Stimulated activated CD4-positive, alpha-beta T cell treated with anti-CD3 and anti-CD28 coated beads, Interleukin-1b, Interleukin-23, amount 100 ng/mL, for 24 hours (primary cell): Measurements from ENCODE around the gene ZNF428.
"Not testable (repeated sequence)": the region's sequence is repeated elsewhere in the genome, so short reads cannot be mapped to it uniquely, and the experiment has no call there.

Experiments
- DNase-seq, 4 experiments: peaks; one replicate each; pipeline ENCODE4 v3.0.0-alpha.2; 2020; ENCODE audit warnings: low read depth in 4 of 4, low spot score in 1 of 4

Gene ZNF428

DNA sequence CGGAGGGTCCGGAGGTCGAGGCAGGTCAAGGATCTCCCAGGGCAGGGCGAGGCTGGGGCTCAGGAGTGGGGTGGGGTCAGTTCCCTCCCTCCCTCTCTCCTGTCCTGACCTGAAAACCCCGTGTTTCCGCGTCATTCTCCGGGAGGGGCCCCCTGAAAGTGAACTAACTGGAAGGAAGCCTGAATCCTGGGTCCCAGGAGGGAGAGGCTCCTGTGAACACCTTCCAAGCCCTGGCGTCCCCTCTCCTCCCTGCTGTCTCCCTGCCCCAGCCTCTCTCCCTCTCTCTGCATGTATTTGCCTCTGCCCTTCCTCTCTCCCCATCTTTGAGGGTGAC, 21.0 kb upstream of the ZNF428 start:
- no peak for DNase-seq

DNA sequence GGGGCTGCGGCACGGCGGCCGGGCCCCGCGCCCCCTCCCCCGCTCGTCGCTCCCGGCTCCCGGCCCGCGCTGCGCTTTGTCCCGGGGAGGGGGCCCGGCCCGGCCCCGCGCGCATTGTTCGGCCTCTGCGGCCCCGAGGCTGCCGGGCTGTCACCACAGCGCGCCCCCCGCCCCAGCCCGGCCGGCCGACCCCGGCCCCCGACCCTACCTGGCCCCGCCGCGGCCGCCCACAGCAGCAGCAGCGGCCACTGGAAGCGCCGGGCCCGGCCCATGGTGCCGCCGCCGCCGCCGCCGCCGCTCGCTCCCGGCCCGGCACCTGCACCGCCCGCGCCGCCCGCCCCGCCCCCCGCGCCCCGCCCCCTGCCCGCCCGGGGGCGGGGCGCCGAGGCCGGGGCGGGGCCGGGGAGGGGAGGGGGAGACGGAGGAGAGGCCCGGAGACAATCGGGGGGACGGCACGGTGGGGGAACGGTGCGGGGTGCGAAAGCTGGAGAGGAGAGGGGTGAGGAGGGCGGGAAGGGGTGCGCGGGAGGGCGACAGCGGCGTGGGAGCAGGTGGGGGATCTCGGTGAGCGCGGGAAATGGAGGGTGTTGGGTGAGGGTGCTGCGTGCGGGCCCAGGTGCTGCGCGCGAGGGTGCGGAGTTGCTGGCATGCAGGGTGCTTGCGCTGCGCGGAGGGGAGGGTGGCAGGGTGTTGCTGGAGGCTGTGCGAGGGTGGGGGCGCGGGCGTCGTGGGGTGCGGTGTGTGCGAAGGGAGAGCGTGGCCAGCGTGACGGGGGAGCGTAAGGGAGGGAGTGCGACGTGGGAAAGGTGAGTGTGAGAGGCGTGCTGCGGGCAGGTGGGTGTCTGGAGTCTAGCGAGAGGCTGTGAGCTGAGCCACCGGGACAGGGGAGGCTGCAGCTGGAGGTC, 20.3 kb upstream of the ZNF428 start, which contains the start of gene CADM4:
CADM4 (minus strand) TSS at position 332 of the 905 bp plus-strand sequence; CDS start at position 272, 60 bp downstream.
- peak in 3 of 4 experiments; percentile 7 to 44 (median 19) for DNase-seq

DNA sequence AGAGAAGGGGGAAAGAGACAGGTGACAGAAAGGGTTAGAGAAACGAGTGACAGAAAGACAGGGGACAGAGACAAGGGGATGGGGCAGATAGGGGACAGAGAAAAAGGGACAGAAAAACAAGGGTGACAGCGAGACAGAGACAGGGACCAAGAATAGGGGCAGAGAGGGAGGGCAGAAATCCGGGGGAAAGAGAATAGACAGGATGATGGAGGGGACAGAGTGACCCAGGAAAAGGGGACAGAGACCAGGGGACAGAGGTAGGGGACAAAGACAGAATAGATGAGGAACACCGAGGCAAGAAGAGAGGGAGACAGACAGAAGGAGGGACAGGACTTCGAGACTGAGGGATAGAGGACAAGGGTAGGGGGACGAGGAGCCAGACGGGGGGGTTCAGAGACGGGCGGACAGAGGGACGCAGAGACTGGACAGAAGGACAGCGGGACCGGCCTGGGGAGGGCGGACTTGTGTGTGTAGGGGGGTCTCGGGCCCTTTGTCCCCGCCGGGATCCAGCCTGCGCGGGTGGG, 19.6 kb upstream of the ZNF428 start:
- no peak for DNase-seq

DNA sequence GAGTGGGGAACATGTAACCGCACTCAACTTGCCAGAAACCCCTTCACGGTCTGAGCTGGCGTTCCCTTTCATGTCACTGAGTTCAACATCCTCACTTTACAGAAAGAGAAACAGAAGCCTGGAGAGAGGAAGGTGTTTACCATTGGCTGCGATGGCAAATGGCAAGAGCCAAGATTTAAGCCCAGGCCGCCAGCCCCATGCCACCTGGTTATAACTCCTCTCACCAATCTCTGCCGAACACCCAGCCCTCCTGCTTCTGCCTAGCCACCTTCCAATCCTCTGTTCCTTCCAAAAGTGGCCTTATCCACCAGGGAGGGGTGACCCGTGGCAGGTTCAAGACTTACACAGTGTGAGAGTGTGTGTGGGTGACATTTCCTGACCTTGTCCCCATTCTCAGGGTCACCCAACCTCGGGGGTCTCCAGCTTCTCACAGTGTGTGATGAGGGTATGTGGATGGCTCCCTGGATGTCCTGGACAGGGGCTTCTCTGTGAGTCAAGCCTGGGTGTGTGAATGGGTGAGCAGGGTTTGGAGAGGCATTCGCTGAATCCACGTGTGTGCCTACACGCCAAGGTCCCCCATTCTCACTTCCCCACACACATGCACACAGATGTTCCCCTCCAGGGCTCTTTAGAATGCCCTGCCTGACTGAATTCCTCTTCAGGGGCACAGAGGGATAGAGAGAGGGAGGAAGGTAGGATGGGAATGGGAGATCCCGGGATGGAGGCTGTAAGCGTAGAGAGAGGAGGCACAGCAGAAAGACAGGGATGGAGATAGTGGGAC, 19.0 kb upstream of the ZNF428 start:
- DNase-seq: no peak

DNA sequence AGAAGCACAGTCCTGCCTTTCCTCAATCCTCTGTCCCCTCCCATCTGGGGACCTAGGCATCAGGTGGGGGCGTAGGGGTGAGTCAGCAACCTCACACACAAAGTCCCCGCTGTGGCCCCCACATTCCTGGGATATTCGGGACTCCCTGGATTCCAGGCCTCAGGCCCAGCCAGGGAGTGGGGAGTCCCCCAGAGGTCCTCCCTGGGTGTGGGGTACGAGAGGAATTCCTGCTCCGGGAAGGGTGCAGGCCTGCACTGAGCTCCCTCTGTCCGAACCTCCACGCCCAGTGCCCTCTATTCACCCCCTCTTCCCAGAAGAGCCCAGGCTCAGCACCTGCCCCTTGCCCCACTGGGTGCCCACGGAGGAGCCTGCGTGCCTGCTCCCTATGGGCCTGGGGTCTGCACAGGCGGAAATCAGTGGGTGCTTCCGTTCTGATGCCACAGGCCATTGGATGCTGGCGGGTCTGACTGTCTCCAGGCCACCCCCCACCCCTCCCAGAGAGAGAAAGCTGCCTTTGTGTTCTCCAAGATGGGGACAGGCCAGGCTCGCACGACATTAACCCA, 16.8 kb upstream of the ZNF428 start:
- no peak for DNase-seq

DNA sequence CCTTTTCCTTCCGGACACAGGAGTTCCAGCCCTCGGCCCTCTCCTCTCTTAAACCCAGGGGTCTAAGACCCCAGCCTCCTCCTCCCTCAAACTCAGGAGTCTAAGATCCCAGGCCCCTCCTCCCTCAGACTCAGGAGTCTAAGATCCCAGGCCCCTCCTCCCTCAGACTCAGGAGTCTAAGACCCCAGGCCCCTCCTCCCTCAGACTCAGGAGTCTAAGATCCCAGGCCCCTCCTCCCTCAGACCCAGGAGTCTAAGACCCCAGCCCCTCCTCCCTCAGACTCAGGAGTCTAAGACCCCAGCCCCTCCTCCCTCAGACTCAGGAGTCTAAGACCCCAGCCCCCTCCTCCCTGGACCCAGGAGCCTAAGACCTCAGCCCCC, 16.1 kb upstream of the ZNF428 start:
- DNase-seq: not testable (repeated sequence)

DNA sequence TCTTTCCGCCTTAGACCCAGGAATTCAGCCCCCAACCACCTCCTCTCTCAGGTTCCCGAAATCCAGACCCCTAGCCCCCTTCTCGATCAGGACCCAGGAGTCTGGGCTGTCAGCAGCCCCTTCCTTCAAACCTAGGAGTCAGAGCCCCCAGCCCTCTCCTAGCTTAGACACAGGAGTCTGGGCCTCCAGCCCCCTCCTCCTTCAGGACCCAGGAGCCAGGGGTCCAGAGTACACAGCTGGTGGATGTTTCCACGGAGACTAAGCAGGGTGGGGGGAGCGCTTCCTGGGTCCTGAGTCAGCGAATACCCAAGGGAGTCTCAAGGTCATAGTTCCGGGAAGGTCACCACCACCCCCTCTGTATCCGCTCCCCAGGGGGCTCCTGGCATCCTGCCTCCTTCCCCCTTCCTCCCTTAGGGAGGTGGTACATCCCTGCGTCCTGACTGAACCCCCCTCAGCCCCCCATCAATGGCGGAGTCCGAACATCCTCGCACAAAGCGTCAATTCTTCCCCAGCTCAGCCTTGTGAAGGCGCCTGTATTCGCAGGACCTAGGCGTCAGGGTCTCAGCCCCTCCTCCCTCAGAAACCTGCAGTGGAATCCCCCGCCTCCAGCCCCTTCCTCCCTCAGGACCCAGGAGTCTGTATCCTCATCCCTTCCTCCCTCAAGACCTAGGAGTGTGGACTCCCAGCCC, 15.6 kb upstream of the ZNF428 start:
- DNase-seq: no peak

DNA sequence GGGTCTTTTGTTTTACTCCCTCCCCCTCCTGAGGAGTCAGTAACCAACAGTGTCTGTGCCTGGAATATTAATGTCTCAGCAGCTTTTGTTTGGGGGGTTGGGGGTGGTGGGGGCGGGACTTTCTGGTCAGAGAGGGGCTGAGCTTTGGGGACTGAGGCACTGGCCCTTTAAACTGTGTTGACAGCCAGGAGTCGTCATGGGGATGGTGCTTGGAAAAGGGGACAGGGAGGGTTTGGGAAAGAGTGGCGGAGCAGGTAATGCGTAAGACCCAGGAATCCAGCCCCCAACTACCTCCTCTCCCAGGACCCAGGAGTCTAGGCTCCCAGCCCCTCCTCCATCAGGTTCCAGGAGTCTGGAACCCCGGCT, 15.1 kb upstream of the ZNF428 start:
- no peak for DNase-seq

DNA sequence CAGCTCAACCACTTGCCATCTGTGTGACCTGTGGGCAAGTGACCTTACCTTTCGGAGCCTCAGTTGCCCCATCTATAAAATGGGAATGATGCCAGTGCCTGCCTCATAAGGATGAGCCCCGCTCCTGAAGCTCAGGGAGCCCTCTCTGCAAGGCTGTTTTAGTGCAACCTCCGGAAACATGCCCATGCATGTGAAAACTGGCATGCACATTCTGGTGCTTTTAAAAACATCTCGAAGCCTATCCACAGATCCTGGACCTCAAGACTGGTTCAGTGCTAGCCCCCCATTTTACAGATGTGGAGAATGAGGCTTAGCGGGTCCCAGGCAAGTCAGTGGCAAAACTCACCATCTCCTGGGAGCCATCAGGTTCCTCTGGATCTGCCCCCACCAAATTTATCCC, 14.6 kb upstream of the ZNF428 start:
- no peak for DNase-seq

DNA sequence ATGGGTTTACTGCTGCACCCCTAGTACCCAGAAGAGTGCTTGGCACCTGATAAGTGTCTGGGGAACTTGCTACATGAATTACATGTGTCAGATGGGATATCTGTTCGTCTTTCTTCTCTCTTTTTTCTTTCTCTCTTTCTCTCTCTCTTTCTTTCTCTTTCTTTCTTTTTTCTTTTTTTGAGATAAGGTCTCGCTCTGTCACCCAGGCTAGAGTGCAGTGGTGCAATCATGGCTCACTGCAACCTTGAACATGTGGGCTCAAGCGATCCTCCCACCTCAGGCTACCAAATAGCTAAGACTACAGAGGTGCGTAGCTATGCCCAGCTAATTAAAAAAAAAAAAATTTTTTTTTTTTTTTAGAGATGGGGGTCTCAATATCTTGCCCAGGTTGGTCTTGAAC, 14.1 kb upstream of the ZNF428 start:
- DNase-seq: no peak

DNA sequence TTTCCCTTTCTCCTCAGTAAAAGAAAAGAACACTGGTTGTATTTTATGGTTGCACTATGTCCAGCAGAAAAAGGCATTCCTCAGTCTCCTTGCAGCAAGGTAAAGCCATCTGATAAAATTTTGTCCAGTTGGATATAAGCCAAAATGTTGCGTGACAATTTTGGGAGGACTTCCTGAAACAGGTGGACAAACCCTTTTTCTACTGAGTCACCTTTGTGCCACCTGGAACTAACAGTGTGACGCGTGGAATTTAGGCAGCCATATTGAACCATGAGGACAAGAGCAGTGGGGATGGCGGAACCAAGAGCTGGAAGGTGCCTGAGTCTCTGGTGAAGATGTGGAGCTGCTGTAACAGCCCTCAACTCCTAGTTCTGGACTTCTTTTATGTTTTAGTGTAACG, 12.1 kb upstream of the ZNF428 start:
- DNase-seq: no peak

DNA sequence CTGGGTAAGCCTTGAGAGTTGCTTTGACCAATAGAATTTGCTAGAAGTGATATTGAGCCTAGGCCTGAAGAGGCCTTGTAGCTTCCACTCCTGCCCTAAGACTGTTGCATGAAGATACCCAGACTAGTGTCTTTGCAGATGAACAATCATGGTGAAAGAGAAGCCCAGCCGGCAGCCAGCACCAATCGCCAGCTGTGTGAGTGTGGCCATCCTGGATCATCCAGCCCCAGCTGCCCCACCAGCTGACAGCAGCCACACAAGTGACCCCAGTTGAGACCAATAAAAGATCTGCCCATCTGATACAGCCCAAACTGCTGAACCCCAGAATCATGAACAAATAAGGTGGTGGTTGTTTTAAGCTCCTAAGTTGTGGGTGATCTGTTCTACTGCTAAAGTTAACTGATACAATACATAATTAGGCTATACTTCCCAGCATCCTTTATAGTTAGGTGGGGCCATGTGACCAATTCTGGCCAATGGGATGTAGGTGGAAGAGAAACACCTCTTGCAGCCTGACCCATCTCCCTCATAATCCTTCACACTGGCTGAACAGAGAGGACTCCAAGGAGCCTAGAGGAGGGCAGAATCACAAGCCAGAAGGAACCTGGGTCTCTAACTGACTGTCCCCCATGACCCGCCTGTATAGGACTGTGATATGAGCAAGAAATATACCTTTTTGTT, 9.4 kb upstream of the ZNF428 start:
- no peak for DNase-seq

DNA sequence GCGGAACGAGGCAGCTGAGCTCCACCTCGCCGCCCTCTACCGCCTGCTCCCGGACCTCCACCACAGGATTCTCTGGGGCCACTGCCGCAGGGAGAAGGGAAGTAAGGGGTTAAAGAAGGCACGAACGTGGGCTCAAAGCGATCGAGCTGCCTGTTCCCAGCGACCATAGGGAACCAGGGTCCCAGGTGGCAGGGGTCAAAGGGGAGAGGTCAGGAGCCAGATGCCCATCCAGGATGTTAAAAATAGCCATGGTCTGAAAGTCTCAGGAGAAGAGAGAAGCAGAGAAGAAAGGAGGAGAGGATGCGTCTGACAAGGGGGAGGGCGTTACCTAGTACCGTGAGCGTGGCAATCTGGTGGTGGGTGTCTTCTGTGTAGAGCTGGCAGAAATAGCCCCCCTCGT, 7.4 kb upstream of the ZNF428 start:
- DNase-seq: no peak

DNA sequence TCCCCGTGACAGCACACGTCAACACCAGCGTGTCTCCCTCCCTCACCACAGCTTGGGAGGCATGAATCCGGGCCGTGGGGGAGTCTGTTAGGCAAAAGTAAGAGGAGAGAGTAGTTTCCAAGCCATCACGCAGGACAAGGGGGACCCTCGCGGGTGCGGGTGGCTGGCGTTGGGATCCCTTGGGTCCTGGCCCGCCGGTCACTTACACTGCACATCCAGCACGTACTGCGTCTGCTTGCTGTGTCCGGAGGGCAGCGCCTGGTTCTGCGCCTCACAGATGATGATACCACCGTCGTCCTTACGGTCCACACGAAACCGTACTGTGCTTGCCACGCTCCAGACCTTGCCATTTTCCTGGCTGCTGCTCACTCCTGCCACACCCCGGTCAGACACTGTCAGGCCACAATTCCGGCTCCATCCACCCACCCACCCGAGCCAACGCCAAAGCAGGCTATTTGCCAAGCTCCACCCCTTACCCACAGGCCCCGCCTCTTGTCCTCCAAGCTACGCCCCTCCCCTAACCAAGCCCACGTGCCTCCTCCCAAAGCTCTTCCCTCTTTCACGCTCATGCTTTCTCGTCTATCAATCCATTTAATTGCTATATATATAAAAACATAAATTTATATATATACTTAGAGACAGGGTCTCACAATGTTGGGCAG, 6.6 kb upstream of the ZNF428 start:
- DNase-seq: no peak

DNA sequence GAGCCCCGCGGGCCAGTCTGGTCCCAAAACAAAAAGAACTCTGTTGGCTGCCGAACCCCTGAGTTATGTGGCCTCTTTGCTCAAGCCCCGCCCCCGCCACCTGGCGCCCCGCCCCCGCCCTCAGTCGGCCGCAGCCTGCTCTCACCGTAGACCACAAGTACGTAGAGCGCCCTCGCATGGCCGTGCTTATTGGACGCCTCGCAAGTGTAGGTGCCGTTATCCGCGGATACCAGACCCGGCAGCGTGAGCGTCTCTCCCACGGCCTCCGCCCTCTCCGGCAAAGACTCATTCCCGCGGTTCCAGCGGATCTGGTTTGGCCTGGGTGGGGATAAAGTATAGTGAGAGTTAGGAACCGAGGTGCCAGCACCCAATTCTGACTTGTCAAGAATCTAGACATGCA, 5.5 kb upstream of the ZNF428 start:
- peak; percentile 65 to 81 (median 72) for DNase-seq

DNA sequence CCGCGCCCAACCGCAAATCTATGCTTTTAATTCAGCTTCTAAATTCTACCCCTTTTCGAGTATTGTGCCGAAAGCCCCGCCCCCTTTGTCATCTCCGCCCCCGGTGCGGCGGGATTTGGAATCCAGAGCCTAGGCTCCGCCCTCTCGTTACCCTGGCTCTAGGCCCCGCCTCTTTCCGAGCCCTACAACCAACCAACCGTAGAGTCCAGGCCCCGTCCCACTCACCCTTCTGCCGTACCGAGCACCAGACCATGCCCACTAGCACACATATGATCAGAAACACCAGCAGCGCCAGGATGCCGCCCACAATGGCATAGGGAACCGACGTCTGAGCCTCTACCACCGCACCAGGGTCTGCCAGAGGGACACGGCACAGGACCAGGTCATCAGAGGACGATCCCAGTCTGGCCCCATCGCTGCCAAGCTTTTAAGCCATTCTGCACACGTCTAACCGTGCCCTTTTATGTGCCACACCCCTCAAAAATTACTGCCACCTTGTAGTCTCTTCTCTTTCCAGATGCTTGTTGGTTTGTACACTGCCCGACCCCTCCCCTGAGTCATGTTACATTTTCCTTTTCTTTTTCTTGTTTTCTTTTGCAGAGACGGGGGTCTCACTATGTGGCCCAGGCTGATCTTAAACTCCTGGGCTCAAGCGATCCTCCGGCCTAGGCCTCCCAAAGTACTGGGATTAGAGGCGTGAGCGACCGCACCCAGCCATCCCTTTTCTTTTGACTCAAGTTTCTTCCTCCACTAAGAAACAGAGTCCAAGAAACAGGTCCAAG, 4.7 kb upstream of the ZNF428 start:
- DNase-seq: no peak

DNA sequence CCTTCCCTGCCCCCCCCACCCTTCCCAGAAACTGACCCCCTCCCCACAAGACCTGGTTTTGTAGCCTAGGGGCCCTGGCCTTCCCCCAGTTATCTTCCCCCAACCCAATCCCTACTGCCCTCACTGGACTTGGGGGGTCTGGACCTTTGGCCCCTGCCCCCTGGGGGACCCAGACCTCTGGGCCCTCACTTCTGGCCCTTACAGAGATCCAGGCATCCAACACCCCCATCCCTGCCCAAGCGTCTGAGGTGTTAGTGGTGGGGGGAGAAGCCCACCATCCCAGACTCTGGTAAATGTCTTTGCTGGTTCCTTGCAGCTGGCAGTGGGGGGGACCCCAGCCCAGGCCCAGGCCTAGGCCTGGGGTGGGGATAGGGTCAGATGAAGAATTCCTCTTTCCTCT, 3.5 kb upstream of the ZNF428 start:
- no peak for DNase-seq

DNA sequence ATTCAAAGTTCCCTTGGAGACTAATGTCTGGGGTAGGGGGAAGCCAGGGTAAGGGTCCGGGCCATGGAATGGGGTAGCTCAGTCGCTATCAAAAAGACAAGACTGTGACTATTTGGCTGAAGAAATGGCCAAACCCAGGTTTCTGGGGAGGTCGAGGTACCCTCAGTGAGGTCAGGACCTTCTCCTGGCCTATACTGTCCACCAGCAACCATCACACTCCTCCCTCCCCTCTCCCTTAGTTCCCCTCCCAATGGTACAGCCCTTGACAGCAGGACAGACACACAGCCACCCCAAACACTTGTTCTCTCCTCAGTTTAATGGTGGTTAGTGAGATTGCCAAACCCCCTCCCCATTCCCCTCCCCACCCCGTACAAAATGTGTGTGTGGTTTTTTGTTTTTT, 2.6 kb upstream of the ZNF428 start:
- no peak for DNase-seq
